HFF-Myc (cell line): Measurements from ENCODE around the gene FAM216B.
"Not testable (repeated sequence)": the region's sequence is repeated elsewhere in the genome, so short reads cannot be mapped to it uniquely, and the experiment has no call there.

ENCODE experiments used
- DNase-seq: peaks from one replicate; pipeline ENCODE4 v3.0.0-alpha.2; 2011; ENCODE audit warnings: low read depth; ENCODE audit errors: extremely low read depth
- H3K4me3 ChIP-seq: replicated peaks from 2 replicates; pipeline ENCODE4 v1.5.1; 2011; ENCODE audit warnings: low read depth, mild to moderate bottlenecking, control low read depth, low read length
- TF ChIP-seq, protein P1 (sequence below): IDR thresholded peaks from 2 replicates; pipeline ENCODE4 v1.5.1; 2012; ENCODE audit warnings: mild to moderate bottlenecking, low read depth, low read length, control low read depth; ENCODE audit errors: missing control alignments

Gene FAM216B

DNA sequence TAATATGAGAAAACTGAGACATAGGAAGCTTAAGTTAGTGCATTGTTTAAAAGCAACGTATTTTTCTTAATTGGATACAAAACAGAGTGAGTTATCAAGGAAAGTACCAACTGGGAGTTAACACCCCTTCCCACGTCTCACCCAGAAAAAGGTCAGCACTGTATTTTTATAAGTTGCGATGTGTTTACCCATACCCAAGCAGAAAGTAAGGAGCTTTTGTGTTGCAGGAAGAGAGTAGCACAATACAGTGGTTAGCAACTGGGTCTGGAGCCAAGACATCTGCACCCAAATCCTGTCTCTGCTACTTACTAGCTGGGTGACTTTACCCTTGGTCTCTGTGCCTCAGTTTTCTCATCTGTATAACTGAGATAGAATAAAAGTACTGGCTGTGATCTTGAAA is 34.3 kb downstream of the FAM216B start:
- no peak for DNase-seq
- TF ChIP-seq, protein P1, sequence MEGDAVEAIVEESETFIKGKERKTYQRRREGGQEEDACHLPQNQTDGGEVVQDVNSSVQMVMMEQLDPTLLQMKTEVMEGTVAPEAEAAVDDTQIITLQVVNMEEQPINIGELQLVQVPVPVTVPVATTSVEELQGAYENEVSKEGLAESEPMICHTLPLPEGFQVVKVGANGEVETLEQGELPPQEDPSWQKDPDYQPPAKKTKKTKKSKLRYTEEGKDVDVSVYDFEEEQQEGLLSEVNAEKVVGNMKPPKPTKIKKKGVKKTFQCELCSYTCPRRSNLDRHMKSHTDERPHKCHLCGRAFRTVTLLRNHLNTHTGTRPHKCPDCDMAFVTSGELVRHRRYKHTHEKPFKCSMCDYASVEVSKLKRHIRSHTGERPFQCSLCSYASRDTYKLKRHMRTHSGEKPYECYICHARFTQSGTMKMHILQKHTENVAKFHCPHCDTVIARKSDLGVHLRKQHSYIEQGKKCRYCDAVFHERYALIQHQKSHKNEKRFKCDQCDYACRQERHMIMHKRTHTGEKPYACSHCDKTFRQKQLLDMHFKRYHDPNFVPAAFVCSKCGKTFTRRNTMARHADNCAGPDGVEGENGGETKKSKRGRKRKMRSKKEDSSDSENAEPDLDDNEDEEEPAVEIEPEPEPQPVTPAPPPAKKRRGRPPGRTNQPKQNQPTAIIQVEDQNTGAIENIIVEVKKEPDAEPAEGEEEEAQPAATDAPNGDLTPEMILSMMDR: no peak
- H3K4me3 ChIP-seq: no peak overlapping the region

DNA sequence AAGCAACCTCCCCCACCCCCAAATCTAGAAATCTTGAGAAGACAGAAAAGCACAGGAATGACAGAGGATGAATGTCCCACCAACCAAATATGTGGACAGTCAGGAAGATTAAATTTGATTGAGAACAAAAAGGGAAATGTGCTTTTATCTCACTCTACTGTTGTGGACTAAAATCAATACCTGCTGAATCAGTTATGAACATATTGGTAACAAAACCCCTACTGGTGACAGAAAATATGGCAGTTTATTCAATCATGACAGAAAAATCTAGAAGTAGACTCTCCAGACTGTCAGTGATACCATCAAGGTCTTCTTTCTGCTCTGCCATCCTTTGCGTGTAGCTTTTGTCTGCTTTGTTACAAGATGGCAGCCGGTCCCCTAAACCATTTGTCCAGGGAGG is 35.2 kb downstream of the FAM216B start:
- DNase-seq: no peak
- no peak overlapping the region for H3K4me3 ChIP-seq
- TF ChIP-seq, protein P1: no peak

DNA sequence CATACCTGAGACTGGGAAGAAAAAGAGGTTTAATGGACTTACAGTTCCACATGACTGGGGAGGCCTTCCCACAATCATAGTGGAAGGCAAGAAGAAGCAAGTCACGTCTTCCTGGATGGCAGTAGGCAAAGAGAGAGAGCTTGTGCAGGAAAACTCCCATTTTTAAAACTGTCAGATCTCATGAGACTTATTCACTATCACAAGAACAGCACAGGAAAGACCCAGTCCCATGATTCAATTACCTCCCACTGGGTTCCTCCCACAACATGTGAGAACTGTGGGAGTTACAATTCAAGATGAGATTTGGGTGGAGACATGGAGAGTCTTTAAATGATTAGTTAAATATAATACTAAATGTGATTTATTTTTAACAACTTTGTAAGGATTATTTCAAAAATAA is 38.3 kb downstream of the FAM216B start:
- not testable (repeated sequence) for H3K4me3 ChIP-seq, DNase-seq

DNA sequence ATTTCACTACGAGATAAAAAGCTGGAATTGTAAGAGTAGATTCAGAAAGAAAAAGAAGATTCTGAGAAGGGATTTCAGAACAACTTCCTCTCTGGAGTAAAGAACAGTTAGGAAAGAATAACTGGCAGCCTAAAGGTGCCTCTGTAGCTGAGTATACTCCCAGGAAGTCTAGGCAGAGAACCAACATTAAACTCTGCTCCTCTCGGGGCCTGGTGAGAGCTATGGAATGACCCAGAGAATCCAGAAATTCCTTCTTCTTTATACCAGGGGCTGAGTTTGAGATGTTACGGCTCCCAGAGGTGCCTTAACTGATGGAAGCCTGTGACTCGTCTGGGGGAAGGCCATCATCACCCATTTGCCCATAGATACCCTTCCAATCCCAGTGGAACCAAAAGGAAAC is 39.1 kb downstream of the FAM216B start:
- TF ChIP-seq, protein P1: no peak
- H3K4me3 ChIP-seq: no peak overlapping the region
- DNase-seq: no peak

DNA sequence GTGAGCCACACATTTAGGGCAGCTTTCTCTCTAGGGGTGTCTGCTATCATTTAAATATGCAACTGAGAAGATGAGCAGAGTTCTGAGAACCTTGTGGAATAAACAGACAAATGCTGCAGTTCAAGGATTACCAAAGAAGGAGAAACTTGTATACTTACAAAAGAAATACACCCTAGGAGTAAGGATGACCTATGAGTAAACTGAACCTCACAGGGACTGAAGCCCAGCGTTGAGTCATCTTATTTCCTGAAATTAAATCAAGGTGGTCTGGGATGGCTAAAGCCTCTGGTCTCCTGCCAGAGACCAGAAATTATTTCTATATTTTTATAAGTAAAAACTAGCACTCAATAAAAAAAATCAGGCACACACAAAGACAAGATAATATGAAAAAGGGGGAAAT is 40.1 kb downstream of the FAM216B start:
- DNase-seq: peak; percentile 84
- TF ChIP-seq, protein P1: no peak
- H3K4me3 ChIP-seq: no peak overlapping the region

DNA sequence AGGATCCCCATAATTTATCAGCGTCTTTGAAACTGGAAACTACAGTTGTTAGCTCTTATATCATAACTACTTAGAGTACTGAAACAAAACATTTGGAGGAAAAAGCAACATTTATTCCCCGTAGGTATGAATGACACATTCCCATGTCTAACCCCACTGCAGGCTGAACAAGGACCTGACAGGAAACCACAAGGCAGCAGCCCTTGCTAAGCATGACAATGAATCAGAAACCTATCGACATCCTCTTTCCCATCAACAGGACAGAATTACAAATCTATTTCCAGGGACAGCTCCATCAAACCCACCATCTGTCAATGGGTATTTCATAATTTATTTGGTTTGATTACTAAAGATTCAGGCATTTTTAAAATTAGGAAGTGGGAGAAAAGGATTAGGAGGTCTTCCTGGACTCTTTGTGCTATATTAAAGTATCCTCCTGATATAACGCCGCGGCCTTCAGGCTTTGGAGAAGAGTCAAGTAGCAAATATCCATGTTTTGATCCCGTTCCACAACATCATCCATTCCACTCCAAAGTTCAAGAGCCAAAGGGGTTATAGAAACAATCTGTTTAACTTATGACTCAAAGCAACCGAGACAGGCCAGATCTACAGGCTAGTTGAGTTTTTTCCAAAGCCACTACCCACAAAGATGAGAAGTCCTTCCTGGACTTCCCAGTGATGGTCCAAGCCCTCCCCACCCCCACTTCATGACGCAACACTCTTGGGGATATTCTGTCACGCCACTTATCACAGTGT is 51.1 kb downstream of the FAM216B start:
- DNase-seq: peak; percentile 72
- TF ChIP-seq, protein P1: no peak

DNA sequence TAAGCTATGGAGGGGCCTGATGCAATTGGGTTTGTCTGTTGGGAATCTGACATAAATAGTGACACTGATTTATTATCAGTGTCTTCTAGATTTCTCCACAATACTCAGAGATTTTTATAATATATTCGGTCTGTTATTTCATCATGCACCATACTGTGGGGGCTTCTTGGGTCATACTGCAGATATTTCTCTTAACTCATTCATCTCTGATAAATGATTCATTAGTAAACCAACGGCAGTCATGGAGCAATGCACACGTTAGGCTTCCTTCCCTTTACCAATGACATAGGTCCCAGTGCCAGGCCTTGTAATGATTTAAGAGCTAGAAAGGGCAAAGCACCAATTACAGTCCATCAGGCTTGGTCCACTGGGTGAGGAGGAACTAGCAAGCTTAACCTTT is 53.6 kb downstream of the FAM216B start:
- H3K4me3 ChIP-seq: no peak overlapping the region
- TF ChIP-seq, protein P1: no peak
- no peak for DNase-seq

More for the DNA sequence above, 51.1 kb downstream of the FAM216B start:
- H3K4me3 ChIP-seq: no peak overlapping the region
